GM12878 (cell line): ENCODE measurements around the gene BEGAIN. TPM values are rescaled to one million over a fixed set of nuclear protein-coding genes. Genes with fewer than 3 reads are reported as not detected.

Source experiments
- ATAC-seq: fragments of 200-7000 bp; cut with Tn5 transposase; 3 replicates; pipeline ENCODE4 v1.9.1; 2020; ENCODE audit warnings: mild to moderate bottlenecking, moderate library complexity
- BruUV-seq: library from RNA; stranded (reverse); fragments of 400-500 nt; replicated peaks from 2 replicates; lab custom pipeline; 2021; lab: Mats Ljungman, UMichigan
- CTCF ChIA-PET: fragments of 300-600 bp; sonication (Branson Sonifier 250); formaldehyde crosslinking; extraction: SDS; loops from one replicate; lab custom pipeline; 2021; ENCODE audit warnings: inconsistent platforms; lab: Yijun Ruan, JAX
- POLR2A ChIA-PET: fragments of 350-600 bp; formaldehyde crosslinking; extraction: SDS; loops from one replicate; lab custom pipeline; 2021; ENCODE audit warnings: inconsistent platforms; lab: Charles Lee
- RAD21 ChIA-PET: fragments of 300-600 bp; sonication (Branson Sonifier 250); formaldehyde crosslinking; loops from one replicate; lab custom pipeline; 2023; ENCODE audit warnings: antibody characterized with exemption; ENCODE audit not compliant: unreplicated experiment; lab: Charles Lee
- SMC1A ChIA-PET: fragments of 300-600 bp; sonication (Branson Sonifier 250); formaldehyde crosslinking; loops from one replicate; lab custom pipeline; 2023; ENCODE audit not compliant: unreplicated experiment, uncharacterized antibody; lab: Charles Lee
- DNase-seq: peaks from one replicate; pipeline ENCODE4 v3.0.0-alpha.2; 2011; ENCODE audit warnings: low read depth, low spot score
- FAIRE-seq: peaks from 3 replicates; lab custom pipeline; 2011; peaks lifted over from hg19 to GRCh38; lab: Jason Lieb, UNC
- H2AFZ ChIP-seq: 2 replicates; pipeline ENCODE4 v1.6.0; 2011; ENCODE audit warnings: low read depth, low read length, control low read depth; ENCODE audit not compliant: control insufficient read depth
- H3K27ac ChIP-seq: 2 replicates; pipeline ENCODE4 v1.5.1; 2011; ENCODE audit warnings: control low read depth; ENCODE audit not compliant: control insufficient read depth, insufficient read depth
- H3K27me3 ChIP-seq, 2 experiments: replicated peaks in 1 of 2; 2 replicates each; pipeline versions ENCODE4 v1.6.0 to v1.6.1; 2011; ENCODE audit warnings: low read length in 1 of 2; ENCODE audit not compliant: control insufficient read depth in 2 of 2, insufficient read depth in 2 of 2
- H3K36me3 ChIP-seq, 2 experiments: 2 replicates each; pipeline ENCODE4 v1.5.1; 2011; ENCODE audit warnings: low read length in 1 of 2; ENCODE audit not compliant: control insufficient read depth in 2 of 2, insufficient read depth in 2 of 2
- H3K4me1 ChIP-seq: 2 replicates; pipeline ENCODE4 v1.6.1; 2011; ENCODE audit warnings: mild to moderate bottlenecking, low read length, moderate library complexity, mixed read lengths; ENCODE audit not compliant: control insufficient read depth, insufficient read depth
- H3K4me2 ChIP-seq: 2 replicates; pipeline ENCODE4 v1.6.0; 2011; ENCODE audit warnings: control low read depth; ENCODE audit not compliant: control insufficient read depth, insufficient read depth
- H3K4me3 ChIP-seq: fragments of 200-600 bp; sonication (generic); 2 replicates; pipeline ENCODE4 v1.5.1; 2016
- H3K79me2 ChIP-seq: 2 replicates; pipeline ENCODE4 v1.6.0; 2011; ENCODE audit warnings: low read length; ENCODE audit not compliant: control insufficient read depth, insufficient read depth
- H3K9ac ChIP-seq: 2 replicates; pipeline ENCODE4 v1.8.0; 2011; ENCODE audit warnings: low read length, control low read depth, mixed read lengths; ENCODE audit not compliant: control insufficient read depth, insufficient read depth
- H3K9me3 ChIP-seq: replicated peaks from 3 replicates; pipeline ENCODE4 v1.5.1; 2011; ENCODE audit warnings: mild to moderate bottlenecking, low read length; ENCODE audit not compliant: control insufficient read depth, insufficient read depth
- H4K20me1 ChIP-seq: 2 replicates; pipeline ENCODE4 v1.6.0; 2011; ENCODE audit not compliant: control insufficient read depth, insufficient read depth
- KLF5 ChIP-seq: fragments of 450-650 bp; IDR thresholded peaks from 2 replicates; pipeline ENCODE4 v1.6.1; 2014; ENCODE audit warnings: mild to moderate bottlenecking; ENCODE audit not compliant: partially characterized antibody
- RUNX3 ChIP-seq: IDR thresholded peaks from 2 replicates; pipeline ENCODE4 v1.6.1; 2012; ENCODE audit warnings: low read length, inconsistent platforms
- SMARCA5 ChIP-seq: fragments of 450-650 bp; IDR thresholded peaks from 2 replicates; pipeline ENCODE4 v1.6.1; 2017; ENCODE audit warnings: mild to moderate bottlenecking
- SP1 ChIP-seq: IDR thresholded peaks from one replicate; pipeline ENCODE4 v1.6.1; 2011; ENCODE audit warnings: low read depth, low read length
- TCF7 ChIP-seq: IDR thresholded peaks from 2 replicates; pipeline ENCODE4 v1.6.1; 2014; ENCODE audit warnings: antibody characterized with exemption, borderline replicate concordance
- ZNF217 ChIP-seq: fragments of 450-650 bp; IDR thresholded peaks from 2 replicates; pipeline ENCODE4 v1.6.1; 2017; ENCODE audit warnings: antibody characterized with exemption, mild to moderate bottlenecking
- WGBS: methylation state at CpG from one replicate; pipeline ENCODE4 v1.1.6; 2016; ENCODE audit warnings: low lambda C conversion rate; ENCODE audit not compliant: insufficient replicate concordance, insufficient coverage; ENCODE audit errors: missing lambda C conversion rate; 5-methylcytosine and 5-hydroxymethylcytosine counted together
- in situ Hi-C: fragments of 300-500 bp; cut with MboI; formaldehyde crosslinking; loops from 9 replicates; pipeline ENCODE4 v1.14.3; 2018; ENCODE audit warnings: mixed read lengths
- intact Hi-C: fragments of 100-400 bp; cut with micrococcal nuclease; formaldehyde crosslinking; loops from one replicate; pipeline ENCODE4 v1.14.2; 2022; ENCODE audit not compliant: unreplicated experiment
- polyA plus RNA-seq, 11 experiments: library from polyadenylated mRNA; depleted of rRNA in 4 of 11; unstranded in 6 of 11; stranded (reverse) in 5 of 11; fragments of >200 nt; fragmentation: Nextera tagmentation in 4 of 11; fragmentation: Illumina TruSeq in 1 of 11; extraction: Ambion mirVana in 4 of 11; extraction: Trizol in 1 of 11; gene quantifications; 1 replicate in 1 of 11; 2 replicates in 10 of 11; pipeline versions ENCODE4 v1.2.1 to v1.2.3, GENCODE V29; 2011 to 2016; ENCODE audit warnings: inconsistent platforms in 2 of 11, missing spikeins in 2 of 11, low read depth in 1 of 11
- total RNA-seq, 4 experiments: library from RNA; depleted of rRNA in 3 of 4; stranded (reverse); fragments of >200 nt in 3 of 4; fragmentation: Illumina TruSeq in 1 of 4; extraction: Trizol in 1 of 4; gene quantifications; 2 replicates each; pipeline versions ENCODE4 v1.2.1 to v1.2.3, GENCODE V29; 2013 to 2021
- TF ChIP-seq, protein P1 (sequence below): fragments of 450-650 bp; formaldehyde crosslinking; IDR thresholded peaks from 2 replicates; pipeline ENCODE4 v1.5.0; 2022; ENCODE audit warnings: mild to moderate bottlenecking, missing genetic modification characterization
- TF ChIP-seq, protein P2 (sequence below): fragments of 450-650 bp; IDR thresholded peaks from 2 replicates; pipeline ENCODE4 v1.6.1; 2018; ENCODE audit warnings: mild to moderate bottlenecking, low read depth, moderate library complexity; ENCODE audit not compliant: partially characterized antibody

Gene BEGAIN
- total and polyA plus RNA-seq, 10 of the 15 experiments (the other 5 are each of a cell fraction or from before 2014, with no cell fraction given), result 0.01 to 0.31 (median 0.06) TPM; not detected in 5

DNA sequence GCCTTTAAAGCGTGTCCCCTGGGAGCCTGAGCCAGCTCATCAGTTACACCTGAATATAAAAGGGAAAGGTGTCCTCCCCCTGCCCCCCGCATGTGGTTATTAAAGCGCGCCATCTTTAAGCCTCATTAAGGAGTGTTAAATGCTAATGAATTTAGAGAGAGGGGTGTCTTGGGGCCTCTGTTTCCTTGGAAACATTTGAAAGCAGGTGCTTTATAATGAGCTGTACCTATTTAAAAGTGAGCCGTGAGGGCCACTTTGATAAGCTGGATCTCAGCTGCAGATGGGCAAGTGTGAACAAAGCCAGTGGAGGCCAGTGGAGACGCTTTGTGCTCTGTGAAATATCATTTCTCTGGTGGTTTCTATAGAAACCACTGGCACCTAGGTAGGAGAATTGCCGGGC is 84.0 kb downstream of the BEGAIN start:
- ChIA-PET CTCF (no interaction called here), SMC1A (no interaction called here)
- no TSS peak for BruUV-seq

More for the DNA sequence above, 84.0 kb downstream of the BEGAIN start:
- intact Hi-C loops (no loop called here), in situ Hi-C loops (no loop called here)
- Histone ChIP-seq H3K4me3 (no peak overlapping the region), H2AFZ (no peak overlapping the region), H3K27ac (no peak overlapping the region), H3K9me3 (no peaks in the 10 kb centered on the region), H3K36me3 (no peaks in the 10 kb centered on the region), H3K9ac (no peak overlapping the region), H3K79me2 (no peaks in the 10 kb centered on the region), H3K4me1 (no peaks in the 10 kb centered on the region), H3K27me3 (no peaks in the 10 kb centered on the region), H4K20me1 (no peaks in the 10 kb centered on the region), H3K4me2 (no peak overlapping the region)
- DNase-seq (no peak), ATAC-seq (no peak), FAIRE-seq (no peak)
- ChIA-PET POLR2A (no interaction called here), RAD21 (no interaction called here)
- no peak for TF ChIP-seq SP1
- TF ChIP-seq KLF5, result no peak
- TF ChIP-seq SMARCA5, result no peak
- TF ChIP-seq RUNX3, result no peak
- TF ChIP-seq ZNF217, result no peak
- TF ChIP-seq TCF7, result no peak
- TF ChIP-seq, protein P1, sequence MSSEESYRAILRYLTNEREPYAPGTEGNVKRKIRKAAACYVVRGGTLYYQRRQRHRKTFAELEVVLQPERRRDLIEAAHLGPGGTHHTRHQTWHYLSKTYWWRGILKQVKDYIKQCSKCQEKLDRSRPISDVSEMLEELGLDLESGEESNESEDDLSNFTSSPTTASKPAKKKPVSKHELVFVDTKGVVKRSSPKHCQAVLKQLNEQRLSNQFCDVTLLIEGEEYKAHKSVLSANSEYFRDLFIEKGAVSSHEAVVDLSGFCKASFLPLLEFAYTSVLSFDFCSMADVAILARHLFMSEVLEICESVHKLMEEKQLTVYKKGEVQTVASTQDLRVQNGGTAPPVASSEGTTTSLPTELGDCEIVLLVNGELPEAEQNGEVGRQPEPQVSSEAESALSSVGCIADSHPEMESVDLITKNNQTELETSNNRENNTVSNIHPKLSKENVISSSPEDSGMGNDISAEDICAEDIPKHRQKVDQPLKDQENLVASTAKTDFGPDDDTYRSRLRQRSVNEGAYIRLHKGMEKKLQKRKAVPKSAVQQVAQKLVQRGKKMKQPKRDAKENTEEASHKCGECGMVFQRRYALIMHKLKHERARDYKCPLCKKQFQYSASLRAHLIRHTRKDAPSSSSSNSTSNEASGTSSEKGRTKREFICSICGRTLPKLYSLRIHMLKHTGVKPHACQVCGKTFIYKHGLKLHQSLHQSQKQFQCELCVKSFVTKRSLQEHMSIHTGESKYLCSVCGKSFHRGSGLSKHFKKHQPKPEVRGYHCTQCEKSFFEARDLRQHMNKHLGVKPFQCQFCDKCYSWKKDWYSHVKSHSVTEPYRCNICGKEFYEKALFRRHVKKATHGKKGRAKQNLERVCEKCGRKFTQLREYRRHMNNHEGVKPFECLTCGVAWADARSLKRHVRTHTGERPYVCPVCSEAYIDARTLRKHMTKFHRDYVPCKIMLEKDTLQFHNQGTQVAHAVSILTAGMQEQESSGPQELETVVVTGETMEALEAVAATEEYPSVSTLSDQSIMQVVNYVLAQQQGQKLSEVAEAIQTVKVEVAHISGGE (CRISPR knock-in tag), result no peak
- TF ChIP-seq, protein P2, sequence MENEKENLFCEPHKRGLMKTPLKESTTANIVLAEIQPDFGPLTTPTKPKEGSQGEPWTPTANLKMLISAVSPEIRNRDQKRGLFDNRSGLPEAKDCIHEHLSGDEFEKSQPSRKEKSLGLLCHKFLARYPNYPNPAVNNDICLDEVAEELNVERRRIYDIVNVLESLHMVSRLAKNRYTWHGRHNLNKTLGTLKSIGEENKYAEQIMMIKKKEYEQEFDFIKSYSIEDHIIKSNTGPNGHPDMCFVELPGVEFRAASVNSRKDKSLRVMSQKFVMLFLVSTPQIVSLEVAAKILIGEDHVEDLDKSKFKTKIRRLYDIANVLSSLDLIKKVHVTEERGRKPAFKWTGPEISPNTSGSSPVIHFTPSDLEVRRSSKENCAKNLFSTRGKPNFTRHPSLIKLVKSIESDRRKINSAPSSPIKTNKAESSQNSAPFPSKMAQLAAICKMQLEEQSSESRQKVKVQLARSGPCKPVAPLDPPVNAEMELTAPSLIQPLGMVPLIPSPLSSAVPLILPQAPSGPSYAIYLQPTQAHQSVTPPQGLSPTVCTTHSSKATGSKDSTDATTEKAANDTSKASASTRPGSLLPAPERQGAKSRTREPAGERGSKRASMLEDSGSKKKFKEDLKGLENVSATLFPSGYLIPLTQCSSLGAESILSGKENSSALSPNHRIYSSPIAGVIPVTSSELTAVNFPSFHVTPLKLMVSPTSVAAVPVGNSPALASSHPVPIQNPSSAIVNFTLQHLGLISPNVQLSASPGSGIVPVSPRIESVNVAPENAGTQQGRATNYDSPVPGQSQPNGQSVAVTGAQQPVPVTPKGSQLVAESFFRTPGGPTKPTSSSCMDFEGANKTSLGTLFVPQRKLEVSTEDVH, result no peak
- 67% methylated on average over 7 of the region's 7 CpGs for WGBS
